IPS-20b (cell line): ENCODE data around the gene SYNJ2.
"Not testable (repeated sequence)": the region's sequence is repeated elsewhere in the genome, so short reads cannot be mapped to it uniquely, and the experiment has no call there.

ENCODE experiments used
- H3K27ac ChIP-seq: one replicate; pipeline ENCODE4 v1.5.1; 2013; ENCODE audit warnings: low read length
- H3K27me3 ChIP-seq: 2 replicates; pipeline ENCODE4 v1.6.1; 2013; ENCODE audit warnings: mild to moderate bottlenecking, low read length, inconsistent platforms; ENCODE audit not compliant: insufficient read depth
- H3K36me3 ChIP-seq: 2 replicates; pipeline ENCODE4 v1.6.1; 2013; ENCODE audit warnings: low read depth, mild to moderate bottlenecking, inconsistent platforms, low read length, moderate library complexity; ENCODE audit not compliant: insufficient read depth
- H3K4me1 ChIP-seq: 2 replicates; pipeline ENCODE4 v1.6.1; 2013; ENCODE audit warnings: mild to moderate bottlenecking, control low read depth, inconsistent platforms, low read length, moderate library complexity; ENCODE audit not compliant: insufficient read depth
- H3K4me3 ChIP-seq: 2 replicates; pipeline ENCODE4 v1.5.1; 2013; ENCODE audit warnings: mild to moderate bottlenecking, low read length, inconsistent platforms
- H3K9ac ChIP-seq: 2 replicates; pipeline ENCODE4 v1.6.1; 2013; ENCODE audit warnings: low read depth, mild to moderate bottlenecking, inconsistent platforms, low read length, moderate library complexity
- H3K9me3 ChIP-seq: 2 replicates; pipeline ENCODE4 v1.6.1; 2013; ENCODE audit warnings: mild to moderate bottlenecking, low read depth, low read length, inconsistent platforms; ENCODE audit not compliant: insufficient read depth

SYNJ2 gene

DNA sequence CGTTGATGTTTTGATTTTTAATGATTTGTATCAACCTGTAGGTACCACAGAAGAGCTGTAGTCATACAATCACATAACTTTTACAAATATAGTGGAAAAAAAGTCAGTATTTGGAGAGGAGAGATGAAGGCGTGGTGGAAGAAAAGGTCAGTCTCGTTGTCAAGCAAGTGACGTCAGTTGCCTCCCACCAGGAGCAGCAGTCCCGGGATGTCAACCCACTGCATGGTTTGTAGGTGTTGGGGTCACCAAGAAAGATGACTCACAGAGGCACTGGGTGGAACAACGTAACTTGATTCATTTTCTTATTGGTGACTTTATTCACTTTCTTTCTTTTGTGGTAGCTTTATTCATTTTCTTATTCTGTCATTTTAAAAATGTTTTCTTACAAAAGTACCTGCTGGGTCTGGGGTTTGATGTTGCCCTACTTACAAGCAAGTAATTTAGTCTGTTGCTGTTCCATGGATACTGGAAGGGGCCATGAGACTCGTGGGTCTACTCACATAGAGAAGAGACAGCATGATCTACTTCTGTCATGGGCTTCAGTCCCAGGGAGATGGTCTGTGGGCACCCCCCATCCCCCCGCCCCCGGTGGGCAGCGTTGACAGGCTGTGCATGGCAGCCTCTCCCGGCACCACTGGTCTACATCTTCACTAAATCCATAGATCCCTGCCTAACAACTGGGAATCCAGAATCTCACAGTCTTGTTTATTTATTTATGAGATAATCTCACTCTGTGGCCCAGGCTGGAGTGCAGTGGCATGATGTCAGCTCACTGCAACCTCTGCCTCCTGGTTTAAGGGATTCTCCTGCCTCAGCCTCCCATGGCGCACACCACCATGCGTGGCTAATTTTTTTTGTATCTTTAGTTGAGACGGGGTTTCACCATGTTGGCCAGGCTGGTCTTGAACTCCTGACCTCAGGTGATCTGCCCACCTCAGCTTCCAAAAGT lies 36.4 kb upstream of the SYNJ2 start:
- no peaks in the 10 kb centered on the region for H3K27me3 ChIP-seq
- H3K9ac ChIP-seq = no peak overlapping the region
- no peak overlapping the region for H3K27ac ChIP-seq
- no peaks in the 10 kb centered on the region for H3K4me1 ChIP-seq
- H3K36me3 ChIP-seq = peaks cover 51% of the 10 kb centered on the region
- no peaks in the 10 kb centered on the region; the same call in 1 of the 2 replicates for H3K9me3 ChIP-seq
- H3K4me3 ChIP-seq = no peak overlapping the region

DNA sequence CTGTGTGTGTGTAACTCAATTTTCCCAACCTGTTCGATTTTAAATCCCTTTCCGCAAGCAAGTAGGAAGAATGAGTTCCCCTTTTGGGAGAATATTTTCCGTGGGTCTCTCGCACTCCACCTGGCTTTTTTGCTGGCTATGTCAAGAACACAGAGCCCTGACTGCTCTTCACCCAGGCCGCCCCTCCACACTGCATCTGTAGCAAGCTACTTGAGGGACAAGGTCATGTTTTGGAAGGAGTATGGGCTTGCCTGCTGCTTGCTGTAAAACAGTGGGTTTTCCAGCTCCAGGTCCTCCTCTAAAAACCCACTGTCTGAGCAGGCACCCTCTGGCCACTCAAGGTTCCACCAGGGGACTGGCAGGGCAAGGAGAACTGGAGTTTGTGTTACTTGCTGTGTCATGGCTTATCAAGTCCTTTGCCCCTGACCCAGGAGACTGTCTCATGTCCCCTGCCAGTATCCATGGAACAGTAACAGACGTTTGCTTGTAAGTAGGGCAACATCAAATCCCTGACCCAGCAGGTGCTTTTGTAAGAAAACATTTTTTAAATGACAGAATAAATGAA lies 35.5 kb upstream of the SYNJ2 start:
- Histone ChIP-seq H3K4me3 (no peak overlapping the region), H3K9me3 (no peaks in the 10 kb centered on the region; the same call in 1 of the 2 replicates), H3K27me3 (no peaks in the 10 kb centered on the region), H3K36me3 (peaks cover 44% of the 10 kb centered on the region), H3K27ac (no peak overlapping the region), H3K9ac (no peak overlapping the region), H3K4me1 (no peaks in the 10 kb centered on the region)

DNA sequence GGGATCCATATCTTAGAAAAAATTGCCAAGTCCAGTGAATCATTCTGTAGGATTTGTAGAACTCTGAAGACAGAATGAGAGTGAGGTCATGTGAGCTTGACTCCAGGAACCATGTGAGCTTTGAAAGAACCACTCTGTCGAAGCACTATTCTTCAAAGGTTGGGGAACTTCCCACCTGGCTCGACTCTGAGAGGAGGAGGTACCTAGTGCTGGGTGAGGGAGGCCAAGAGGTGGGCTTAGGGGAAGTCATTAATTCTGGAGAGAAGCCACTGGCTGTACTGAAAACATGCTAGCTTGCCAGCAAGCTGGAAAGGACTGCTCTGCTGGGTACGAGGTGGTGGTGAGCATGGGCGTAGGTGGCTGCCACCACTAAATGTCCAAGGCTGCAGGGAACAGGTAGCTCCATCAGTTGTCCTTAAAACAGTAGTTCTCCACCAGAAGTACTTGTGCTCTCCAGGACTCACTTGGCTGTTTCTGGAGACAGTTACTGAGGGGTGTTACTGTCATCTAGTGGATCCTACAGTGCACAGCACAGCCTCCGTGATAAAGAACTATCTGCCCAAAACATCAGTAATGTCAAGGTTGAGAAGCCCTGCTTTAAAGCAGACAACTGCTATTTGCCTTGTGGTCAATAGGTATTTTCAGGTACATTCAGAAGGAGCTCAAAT lies 34.7 kb upstream of the SYNJ2 start:
- no peaks in the 10 kb centered on the region; the same call in 1 of the 2 replicates for H3K9me3 ChIP-seq
- H3K4me3 ChIP-seq = no peak overlapping the region
- no peak overlapping the region for H3K9ac ChIP-seq
- peaks cover 36% of the 10 kb centered on the region for H3K36me3 ChIP-seq
- no peak overlapping the region for H3K27ac ChIP-seq
- no peaks in the 10 kb centered on the region for H3K27me3 ChIP-seq
- H3K4me1 ChIP-seq = no peaks in the 10 kb centered on the region

DNA sequence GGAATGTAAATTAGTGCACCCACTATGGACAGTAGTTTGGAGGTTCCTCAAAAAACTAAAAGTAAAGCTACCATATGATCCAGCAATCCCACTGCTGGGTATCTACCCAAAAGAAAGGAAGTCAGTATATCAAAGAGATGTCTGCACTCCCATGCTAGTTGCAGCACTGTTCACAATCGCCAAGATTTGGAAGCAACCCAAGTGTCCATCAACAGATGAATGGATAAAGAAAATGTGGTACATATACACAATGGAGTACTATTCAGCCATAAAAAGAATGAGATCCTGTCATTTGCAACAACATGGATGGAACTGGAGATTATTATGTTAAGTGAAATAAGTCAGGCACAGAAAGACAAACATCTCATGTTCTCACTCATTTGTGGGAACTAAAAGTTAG lies 30.8 kb upstream of the SYNJ2 start:
- not testable (repeated sequence) for H3K27me3 ChIP-seq, H3K4me1 ChIP-seq, H3K27ac ChIP-seq, H3K9me3 ChIP-seq, H3K4me3 ChIP-seq, H3K36me3 ChIP-seq, H3K9ac ChIP-seq

DNA sequence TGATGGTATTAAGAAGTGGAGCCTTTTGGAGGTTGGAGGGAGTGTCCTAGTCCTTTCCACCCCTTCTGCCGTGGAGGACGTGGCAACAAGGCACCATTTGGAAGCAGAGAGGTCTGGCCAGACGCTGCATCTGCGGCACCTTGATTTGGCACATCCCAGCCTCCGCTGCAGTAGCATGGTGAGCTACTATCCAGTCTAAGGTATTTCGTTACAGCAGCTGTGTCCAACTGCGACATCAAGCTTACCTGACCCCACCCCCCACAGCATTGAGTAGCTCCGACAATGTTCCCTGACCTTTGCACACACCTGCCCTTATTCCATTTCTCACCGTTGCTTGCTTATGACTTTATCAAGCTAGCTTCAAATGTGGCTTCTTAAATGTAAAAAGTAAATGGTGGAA lies 29.8 kb upstream of the SYNJ2 start:
- Histone ChIP-seq H3K36me3 (no peaks in the 10 kb centered on the region), H3K27ac (no peak overlapping the region), H3K9me3 (no peaks in the 10 kb centered on the region; the same call in 1 of the 2 replicates), H3K4me3 (no peak overlapping the region), H3K27me3 (no peaks in the 10 kb centered on the region), H3K4me1 (no peaks in the 10 kb centered on the region), H3K9ac (no peak overlapping the region)

DNA sequence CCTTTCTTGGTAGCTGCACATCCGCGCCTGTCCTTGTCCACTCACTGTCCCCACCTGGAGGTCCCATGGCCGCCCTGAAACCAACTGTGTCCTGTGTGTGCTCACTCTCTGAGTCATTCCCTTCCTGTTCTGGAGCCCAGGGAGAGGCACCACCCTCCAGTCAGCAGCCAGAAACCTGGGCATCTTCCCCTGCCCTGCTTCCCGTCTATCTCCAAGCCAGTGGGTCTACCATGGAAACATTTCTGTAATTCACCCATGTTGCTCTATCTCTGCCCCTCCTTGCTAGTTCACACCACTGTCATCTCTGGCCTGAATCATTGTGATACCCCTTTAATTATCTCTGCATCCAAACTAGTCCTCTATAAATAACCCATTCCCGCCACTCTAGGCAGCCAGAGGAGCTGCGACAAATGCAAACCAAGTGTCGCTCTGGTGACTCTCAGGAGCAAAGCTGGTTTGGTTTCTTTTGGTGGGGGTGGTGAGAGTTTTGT lies 28.8 kb upstream of the SYNJ2 start:
- Histone ChIP-seq H3K4me3 (no peak overlapping the region), H3K27ac (no peak overlapping the region), H3K9me3 (no peaks in the 10 kb centered on the region; the same call in 1 of the 2 replicates), H3K36me3 (no peaks in the 10 kb centered on the region), H3K27me3 (no peaks in the 10 kb centered on the region), H3K4me1 (no peaks in the 10 kb centered on the region), H3K9ac (no peak overlapping the region)

DNA sequence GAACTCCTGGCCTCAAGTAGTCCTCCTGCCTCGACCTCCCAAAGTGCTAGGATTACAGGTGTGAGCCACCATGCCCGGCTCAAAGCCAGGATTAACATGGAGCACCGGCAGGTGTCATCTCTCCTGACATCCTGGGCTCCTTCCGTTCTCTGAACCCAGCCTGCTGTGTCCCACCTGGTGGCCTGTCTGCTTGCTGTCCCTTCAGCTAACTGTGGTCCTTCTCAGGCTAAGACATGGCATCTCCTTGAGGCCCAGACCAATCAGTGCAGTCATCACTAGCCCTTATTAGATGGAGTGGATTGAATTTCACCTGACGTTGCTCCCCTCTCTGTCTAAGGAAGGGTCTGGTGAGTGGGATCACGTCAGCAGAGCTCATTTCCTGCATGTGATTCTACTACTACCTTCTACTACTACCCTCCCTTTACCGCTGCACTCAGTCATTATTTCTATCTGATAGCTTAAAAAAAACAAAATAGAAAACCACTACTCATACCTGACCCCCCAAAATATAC lies 28.0 kb upstream of the SYNJ2 start:
- H3K4me3 ChIP-seq = no peak overlapping the region
- no peaks in the 10 kb centered on the region for H3K27me3 ChIP-seq
- no peak overlapping the region for H3K27ac ChIP-seq
- peaks cover 7% of the 10 kb centered on the region; the same call in 1 of the 2 replicates for H3K9me3 ChIP-seq
- no peaks in the 10 kb centered on the region for H3K4me1 ChIP-seq
- H3K9ac ChIP-seq = no peak overlapping the region
- no peaks in the 10 kb centered on the region for H3K36me3 ChIP-seq

DNA sequence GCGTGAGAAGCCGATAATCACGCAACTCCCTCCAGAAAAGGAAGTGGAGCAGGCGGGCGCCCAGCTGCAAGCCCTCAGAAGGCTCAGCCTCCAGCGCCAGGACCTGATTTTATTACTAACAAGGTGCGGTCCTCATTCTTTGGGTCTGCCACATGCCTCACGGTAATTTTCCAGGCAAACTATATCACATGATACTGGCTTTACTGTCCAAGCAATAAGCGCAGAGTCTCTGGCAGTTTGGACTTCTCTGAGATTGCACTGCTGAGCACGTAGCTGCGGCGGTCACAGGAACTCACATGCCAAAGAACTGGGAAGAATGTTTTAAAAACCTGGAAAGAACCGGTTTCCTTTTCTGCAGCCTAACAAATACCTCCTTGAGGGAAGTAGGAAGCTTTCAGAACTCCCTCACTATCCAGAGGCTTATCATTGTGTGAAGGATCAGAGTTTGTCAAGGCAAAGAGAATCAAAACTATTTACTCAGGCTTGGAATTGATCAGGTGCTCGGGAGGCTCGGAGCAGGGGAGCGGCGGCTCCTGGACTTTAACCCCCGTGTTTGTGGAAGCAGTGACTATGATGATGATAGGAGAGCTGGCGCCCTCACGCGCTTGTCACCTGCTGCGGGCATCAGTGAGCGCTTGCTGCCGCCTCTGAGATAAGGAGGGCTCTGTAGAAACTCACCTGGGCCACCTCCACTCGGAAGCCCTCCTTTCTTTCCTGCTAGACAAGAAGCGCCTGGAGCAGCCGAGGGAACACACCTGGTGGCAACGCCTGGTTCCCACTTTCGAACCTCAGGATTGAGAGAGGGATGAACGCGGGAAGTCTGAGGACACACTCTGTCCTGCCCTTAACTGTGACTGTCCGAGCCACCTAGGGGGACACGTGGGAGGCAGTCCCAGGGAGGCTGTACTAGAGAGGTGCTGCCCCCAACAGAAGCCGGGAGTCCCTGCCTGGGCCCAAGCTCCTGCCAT lies 27.2 kb upstream of the SYNJ2 start:
- no peak overlapping the region for H3K4me3 ChIP-seq

DNA sequence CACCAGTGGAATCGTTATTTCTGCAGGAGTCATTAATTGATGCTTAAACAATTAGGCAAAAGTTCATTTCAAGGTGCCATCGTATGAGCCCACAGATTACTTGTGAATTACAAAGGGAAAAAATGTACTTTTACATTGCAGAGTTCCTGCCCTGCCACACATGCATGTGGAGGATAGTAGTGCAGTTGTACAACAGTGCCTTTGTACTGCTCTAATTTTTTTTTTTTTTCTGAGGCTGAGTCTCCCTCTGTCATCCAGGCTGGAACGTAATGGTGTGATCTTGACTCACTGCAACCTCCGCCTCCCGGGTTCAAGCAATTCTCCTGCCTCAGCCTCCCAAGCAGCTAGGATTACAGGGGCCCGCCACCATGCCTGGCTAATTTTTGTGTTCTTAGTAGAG lies 26.0 kb upstream of the SYNJ2 start:
- no peaks in the 10 kb centered on the region; the same call in 1 of the 2 replicates for H3K4me1 ChIP-seq
- peaks cover 18% of the 10 kb centered on the region; the same call in 1 of the 2 replicates for H3K9me3 ChIP-seq
- no peak overlapping the region for H3K27ac ChIP-seq
- H3K27me3 ChIP-seq = no peaks in the 10 kb centered on the region
- H3K36me3 ChIP-seq = no peaks in the 10 kb centered on the region
- H3K4me3 ChIP-seq = no peak overlapping the region
- no peak overlapping the region for H3K9ac ChIP-seq

More for the DNA sequence above, 27.2 kb upstream of the SYNJ2 start:
- H3K27me3 ChIP-seq = no peaks in the 10 kb centered on the region
- H3K27ac ChIP-seq = no peak overlapping the region
- peaks cover 13% of the 10 kb centered on the region; the same call in 1 of the 2 replicates for H3K9me3 ChIP-seq
- H3K9ac ChIP-seq = no peak overlapping the region
- no peaks in the 10 kb centered on the region for H3K36me3 ChIP-seq
- H3K4me1 ChIP-seq = no peaks in the 10 kb centered on the region

DNA sequence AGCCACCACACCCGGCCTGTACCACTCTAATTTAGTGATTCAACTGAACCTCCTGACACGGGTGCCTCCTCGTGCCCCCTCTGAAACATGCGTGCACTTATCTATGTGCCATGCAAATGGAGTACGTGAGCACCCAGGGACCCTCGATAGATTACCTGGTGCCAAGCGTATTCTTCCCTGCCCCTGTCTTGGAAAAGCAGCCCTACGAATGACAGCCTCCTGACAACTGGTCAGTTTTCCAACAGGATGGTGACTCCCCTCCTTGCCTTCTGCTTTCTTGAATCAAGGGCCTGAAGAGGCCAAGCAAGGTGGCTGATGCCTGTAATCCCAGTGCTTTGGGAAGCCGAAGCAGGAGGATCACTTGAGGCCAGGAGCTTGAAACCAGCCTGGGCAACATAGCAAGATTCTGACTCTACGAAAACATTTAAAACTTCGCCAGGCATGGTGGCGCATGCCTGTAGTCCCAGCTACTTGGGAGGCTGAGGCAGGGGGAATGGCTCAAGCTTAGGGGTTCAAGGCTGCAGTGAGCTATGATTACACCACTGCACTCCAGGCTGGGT lies 25.4 kb upstream of the SYNJ2 start:
- Histone ChIP-seq H3K27me3 (no peaks in the 10 kb centered on the region), H3K9ac (no peak overlapping the region), H3K27ac (no peak overlapping the region), H3K36me3 (no peaks in the 10 kb centered on the region), H3K4me1 (peaks cover 3% of the 10 kb centered on the region; the same call in 1 of the 2 replicates), H3K4me3 (no peak overlapping the region), H3K9me3 (peaks cover 18% of the 10 kb centered on the region; the same call in 1 of the 2 replicates)
